C4-2B (cell line): ENCODE data around the gene MSTN.

Experiments
- H3K27ac ChIP-seq: fragments of 450-650 bp; 2 replicates; pipeline ENCODE4 v1.5.1; 2017
- CTCF ChIP-seq: fragments of 450-650 bp; conservative IDR thresholded peaks from 2 replicates; pipeline ENCODE4 v1.5.1; 2017; ENCODE audit warnings: mild to moderate bottlenecking
- ZFX ChIP-seq: fragments of 450-650 bp; IDR thresholded peaks from 2 replicates; pipeline ENCODE4 v1.6.1; 2017

Gene MSTN

GRCh38 chr2:190062601-190063000, at the start of gene MSTN:
Gene MSTN, minus strand, starts transcription at chr2:190062729. Its CDS starts 133 bp downstream, at chr2:190062596.
- H3K27ac ChIP-seq = no peak within 1 kb of the TSS
- TF ChIP-seq CTCF (no peak), ZFX (no peak)

- H3K27ac ChIP-seq = no peak overlapping the region
- TF ChIP-seq CTCF = no peak
Observed at GRCh38 chr2:190111166-190111565, 48.6 kb upstream of the MSTN start.

GRCh38 chr2:190110699-190111098, 48.2 kb upstream of the MSTN start:
- no peak for TF ChIP-seq CTCF
- no peak for TF ChIP-seq ZFX

GRCh38 chr2:190110131-190110530, 47.6 kb upstream of the MSTN start:
- H3K27ac ChIP-seq = no peak overlapping the region
- TF ChIP-seq ZFX (no peak), CTCF (no peak)

More at GRCh38 chr2:190110699-190111098, 48.2 kb upstream of the MSTN start:
- no peak overlapping the region for H3K27ac ChIP-seq

GRCh38 chr2:190107409-190107808, 44.9 kb upstream of the MSTN start:
- H3K27ac ChIP-seq = no peak overlapping the region
- TF ChIP-seq ZFX (no peak), CTCF (no peak)

- no peak for TF ChIP-seq ZFX
- TF ChIP-seq CTCF = no peak
- no peak overlapping the region for H3K27ac ChIP-seq
Observed at GRCh38 chr2:190106783-190107182, 44.3 kb upstream of the MSTN start.

- no peak overlapping the region for H3K27ac ChIP-seq
- TF ChIP-seq CTCF (no peak), ZFX (no peak)
Observed at GRCh38 chr2:190105554-190105953, 43.0 kb upstream of the MSTN start.
